NCI-H345 treated with DMSO at 0.1 percent for 48 hours (cell line): ENCODE data around the gene APBA3.
"Not testable (repeated sequence)": the region's sequence is repeated elsewhere in the genome, so short reads cannot be mapped to it uniquely, and the experiment has no call there.

Experiments used
- DNase-seq: peaks from one replicate; lab custom pipeline; 2025; ENCODE audit not compliant: unreplicated experiment; lab: John Stamatoyannopoulos, UW

APBA3 gene

DNA sequence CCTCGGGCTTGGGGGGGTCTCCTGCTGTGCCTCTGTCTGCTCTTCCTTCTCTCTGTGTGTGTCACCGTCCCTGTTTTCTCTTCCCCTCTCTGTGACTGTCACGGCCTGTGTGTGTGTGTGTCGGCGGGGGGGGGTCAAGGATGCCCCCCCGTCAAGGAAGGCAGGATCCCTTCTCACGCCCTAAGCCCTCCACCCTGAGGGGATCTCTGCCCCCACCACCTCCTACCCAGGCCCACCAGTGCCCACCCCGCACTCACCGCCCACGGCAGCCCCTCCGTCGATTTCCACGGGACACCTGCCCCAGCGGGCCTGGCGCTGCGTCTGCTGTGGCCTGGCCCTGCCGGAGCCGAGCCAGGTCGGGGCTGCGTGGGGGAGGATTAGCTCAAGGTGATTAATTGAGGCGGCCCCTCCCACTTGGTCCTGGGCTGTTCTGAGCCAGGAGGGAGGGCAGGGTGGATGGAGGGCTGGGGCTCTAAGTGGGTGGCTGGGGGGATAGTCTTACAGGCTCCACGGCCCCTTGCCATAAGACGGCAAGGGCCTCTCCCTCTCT is 10.5 kb upstream of the APBA3 start, which contains the start of gene RAX2:
TSS of gene RAX2 (minus strand) at position 323 of the 550 bp plus-strand sequence. CDS start 486 bp downstream, outside the sequence.
- DNase-seq, result no peak

DNA sequence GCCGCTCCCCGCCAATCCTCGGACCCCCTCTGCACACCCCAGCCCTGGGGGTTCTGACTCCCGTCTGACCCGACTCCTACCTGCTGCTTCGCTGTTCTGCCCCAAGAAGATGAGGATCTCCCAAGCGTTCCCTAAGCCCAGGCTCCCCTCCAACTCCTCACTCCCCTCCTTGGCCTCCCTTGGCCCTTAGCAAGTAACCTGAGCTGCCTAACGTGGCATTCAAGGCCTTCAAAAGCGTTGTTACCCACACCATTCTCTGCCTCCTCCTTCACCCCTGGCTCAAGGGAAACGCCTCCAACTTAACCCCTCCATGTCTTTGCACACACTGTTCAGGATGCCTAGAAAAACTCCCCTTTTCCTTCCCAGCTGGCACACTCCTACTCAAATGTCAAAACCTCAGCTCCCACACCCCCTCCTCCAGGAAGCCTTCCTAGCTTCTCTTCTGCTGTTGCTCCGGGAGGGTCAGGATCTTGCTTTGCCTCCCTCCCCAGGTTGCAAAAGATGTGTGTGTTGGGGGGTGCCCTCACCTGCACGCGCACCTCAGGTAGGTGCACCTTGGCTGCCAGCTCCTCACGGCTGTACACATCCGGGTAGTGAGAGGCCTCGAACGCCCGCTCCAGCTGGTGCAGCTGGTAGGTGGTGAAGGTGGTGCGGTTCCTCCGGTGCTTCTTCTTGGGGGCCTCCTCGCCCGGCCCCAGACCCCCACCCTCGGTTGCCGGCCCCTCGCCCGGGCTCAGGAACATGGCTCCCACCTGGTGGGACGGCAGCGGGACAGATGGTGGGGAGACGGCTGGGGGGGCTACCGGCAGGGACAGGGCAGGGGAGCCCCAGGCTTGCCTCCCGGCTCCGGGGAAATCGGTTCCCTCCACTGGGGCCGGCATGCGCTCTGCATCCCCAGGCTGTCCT is 9.8 kb upstream of the APBA3 start:
- DNase-seq, result no peak

DNA sequence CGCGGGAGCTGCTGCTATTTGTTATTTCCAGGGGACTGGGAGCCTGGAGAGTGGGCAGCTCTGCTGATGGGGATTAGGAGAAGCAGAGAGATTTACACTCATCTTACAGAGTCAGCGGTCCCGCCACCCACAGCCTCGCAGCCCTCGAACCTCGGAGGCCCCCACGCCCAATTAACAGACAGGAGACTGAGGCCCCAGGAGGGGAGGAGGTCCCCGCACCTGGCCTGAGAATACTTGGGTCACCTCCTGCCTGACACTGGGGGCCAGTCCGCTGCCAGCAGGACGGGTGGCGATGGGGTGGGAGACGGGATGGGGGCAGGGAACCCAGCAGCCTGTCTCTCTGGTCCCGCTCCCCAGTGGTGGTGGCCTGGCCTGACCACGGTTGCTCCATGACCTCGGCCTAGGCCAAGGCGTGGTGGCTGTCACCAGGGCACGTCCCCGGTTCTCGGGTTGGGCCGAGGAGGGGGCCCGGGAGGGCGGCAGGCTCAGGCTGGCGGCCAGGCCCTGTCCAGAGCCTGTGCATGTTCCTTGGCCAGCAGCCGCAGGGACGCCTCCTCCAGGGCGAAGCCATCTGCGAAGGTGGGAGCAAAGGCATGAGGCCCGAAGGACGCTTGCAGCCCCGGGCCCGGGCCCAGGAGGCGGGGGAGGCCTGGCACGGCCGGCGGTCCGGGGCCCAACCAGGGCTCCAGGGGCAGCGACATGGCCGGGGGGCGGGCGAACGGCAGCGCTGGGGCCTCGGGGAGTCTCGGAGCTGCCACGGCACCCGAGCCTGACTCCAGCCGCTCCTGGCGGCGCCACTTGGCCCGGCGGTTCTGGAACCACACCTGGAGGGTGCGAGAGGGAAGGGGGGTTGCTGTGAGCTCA is 8.9 kb upstream of the APBA3 start:
- DNase-seq, result no peak

DNA sequence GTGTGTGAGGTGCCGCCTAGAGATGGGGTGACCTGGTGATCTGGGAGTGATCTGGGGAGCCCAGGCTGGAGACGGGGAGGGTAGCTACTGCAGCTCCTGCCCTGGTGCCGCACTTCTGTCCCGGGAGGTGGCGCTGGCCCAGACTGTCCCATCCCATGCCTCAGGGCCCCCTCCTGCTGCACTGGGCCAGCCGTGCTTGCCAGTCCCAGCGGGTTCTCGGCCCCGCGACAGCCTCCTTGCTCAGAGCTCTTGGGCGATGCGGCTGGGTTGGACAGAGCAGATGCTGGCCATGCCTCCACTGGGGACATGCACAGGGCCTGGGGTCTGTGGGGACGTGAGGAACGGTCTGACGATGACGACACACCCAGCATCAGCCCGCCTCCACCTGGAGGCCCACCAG is 8.0 kb upstream of the APBA3 start:
- no peak for DNase-seq

DNA sequence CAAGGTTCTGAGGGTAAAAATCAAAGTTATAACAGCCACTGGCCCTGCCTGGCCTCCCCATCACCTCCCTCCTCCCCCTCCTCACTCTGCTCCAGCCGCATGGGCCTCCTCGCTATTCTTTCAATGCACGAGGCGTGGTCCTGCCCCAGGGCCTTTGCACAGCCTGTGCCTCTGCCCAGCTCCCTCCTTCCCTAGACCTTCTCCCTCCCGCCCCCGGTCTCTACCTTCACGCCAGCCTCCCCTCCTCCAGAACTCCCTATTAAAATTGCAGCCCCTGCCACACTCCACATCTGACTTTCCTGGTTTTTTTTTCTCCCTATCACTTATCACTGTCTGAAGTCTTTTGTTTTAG is 7.2 kb upstream of the APBA3 start:
- DNase-seq, result no peak

DNA sequence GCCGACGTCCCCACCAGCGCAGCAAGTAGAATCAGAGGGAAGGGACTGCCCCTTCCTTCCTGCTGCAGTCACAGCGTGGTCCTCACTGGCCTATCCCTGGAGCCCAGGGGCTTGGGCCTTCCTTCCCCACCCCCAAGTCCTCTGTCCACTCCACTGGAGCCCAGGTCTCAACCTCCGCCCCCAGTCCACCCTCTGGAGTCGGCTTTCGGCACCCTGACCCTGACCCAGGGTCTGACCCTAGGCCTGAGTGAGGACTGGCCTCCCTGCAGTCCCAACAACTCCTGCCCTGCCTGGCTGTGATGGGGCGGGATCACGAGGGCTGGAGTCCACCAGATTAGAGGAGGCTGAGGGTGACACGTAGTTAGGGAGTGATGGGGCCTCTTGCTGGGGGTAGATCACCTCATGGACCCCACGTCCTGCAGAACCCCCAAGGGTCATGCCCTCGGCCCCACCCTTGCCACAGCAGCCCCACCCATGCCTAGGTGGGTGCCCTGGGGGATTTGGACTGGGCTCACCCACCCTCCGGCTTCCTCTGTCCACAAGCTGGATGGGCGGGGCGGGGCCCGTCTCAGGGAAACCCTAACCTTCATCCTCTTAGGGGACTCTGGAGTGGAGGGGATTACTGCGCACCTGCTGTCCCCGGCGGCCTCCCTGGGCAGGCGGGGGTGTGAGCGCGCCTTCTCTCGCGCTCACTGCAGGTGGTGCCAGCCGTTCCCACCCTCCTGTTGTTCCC is 6.7 kb upstream of the APBA3 start:
- DNase-seq, result no peak

DNA sequence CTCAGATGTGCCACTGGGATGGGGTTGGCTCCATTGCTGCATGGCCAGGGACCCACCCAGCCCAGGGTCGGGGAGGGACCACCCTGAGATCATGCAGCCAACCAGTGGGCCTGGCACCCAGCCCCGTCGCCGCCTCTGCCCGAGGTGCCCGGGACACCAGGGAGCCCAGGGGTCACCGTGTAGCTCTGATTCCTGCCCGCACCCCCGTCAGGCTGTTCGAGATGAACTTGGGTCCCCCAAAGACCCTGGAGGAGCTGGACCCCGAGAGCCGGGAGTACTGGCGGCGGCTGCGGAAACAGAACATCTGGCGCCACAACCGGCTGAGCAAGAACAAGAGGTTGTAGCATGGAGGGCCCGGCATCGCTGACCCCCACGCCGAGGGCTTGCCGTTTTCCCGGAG is 5.6 kb upstream of the APBA3 start:
- DNase-seq, result no peak

DNA sequence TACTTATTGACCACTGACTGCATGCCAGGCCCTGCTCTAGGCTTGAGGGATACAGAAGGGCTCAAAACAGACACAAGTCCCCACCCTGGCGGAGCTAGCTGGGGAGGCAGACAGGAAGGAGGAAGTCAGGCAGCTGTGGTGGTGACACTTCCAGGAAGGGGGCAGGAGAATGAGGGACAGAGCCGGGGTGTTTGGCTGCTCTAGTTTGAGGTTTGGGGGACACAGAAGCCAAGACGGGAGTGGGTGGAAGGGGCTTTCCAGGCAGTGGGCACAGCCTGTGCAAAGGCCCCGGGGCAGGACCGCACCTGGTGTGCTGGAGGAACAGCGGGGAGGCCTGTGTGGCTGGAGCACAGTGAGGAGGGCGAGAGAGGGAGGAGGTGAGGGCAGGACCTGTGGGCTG is 5.0 kb upstream of the APBA3 start:
- DNase-seq, result no peak

DNA sequence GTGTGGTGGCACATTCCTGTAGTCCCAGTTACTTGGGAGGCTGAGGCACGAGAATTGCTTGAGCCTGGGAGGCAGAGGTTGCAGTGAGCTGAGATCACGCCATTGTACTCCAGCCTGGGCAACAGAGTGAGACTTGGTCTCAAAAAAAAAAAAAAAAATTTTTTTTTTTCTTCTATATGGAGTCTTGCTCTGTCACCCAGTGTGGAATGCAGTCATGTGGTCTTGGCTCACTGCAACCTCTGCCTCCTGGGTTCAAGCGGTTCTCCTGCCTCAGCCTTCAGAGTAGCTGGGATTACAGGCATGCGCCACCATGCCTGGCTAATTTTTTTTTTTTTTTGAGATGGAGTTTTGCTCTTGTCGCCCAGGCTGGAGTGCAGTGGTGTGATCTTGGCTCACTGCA is 4.3 kb upstream of the APBA3 start:
- DNase-seq, result not testable (repeated sequence)

DNA sequence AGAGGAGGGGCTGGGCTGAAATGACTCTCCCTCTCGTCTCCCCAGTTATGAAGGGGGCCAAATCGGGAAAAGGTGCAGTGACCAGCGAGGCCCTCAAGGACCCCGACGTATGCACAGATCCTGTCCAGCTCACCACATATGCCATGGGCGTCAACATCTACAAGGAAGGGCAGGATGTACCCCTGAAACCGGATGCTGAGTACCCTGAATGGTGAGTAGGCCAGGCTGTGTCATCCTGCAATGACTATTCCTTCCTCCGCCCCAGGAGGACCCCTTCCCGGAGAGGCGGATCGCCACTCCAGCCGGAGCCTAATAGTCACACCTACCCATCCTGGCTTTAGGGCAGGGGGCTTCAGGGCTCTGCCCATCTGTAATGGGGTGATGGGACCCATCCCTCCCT is 3.6 kb upstream of the APBA3 start:
- no peak for DNase-seq

DNA sequence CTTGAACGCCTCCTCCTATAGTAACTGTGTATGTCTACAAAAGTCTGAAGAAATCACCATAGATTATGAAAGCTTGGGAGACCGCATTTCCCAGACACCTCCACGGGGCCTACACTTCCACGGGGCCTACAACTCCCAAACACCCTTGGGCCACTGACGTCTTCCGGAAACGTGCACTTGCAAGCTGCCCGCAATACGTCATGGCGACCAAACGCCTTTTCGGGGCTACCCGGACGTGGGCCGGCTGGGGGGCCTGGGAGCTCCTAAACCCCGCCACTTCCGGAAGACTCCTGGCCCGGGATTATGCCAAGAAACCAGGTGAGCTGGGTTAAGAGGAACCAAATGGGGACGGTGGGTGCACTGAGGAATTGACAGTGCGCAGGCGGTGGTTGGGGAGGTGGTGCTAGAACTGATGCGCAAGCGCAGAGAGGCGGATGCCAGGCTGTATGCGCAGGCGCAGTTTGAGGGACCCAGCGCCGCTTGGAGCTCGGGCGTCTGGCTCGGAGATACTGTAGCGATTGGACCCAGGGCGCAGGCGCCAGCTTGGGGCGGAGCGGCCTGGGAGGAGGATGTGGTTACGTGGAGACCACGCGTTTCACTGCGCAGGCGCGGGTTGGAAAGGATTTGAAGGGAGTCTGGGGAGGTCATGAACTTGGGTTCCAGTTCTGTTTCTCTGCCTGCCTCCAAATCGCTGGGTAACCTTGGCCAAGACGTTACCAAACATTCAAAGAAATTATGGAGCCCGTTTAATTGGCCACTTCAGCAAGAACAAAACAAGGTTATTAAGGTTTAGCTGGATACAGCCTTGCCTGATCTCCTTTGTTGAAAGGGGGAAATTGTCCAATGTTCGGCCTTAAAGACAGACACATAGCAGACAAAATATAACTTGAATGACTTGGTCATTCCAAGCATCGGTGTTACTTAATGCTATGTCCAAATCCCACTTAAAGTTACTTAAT is 1.3 kb upstream of the APBA3 start, which contains the start of gene MRPL54:
TSS of gene MRPL54 (plus strand) at position 182 of the 959 bp plus-strand sequence. CDS start at position 201, 19 bp downstream.
- DNase-seq, result peak; percentile 98

DNA sequence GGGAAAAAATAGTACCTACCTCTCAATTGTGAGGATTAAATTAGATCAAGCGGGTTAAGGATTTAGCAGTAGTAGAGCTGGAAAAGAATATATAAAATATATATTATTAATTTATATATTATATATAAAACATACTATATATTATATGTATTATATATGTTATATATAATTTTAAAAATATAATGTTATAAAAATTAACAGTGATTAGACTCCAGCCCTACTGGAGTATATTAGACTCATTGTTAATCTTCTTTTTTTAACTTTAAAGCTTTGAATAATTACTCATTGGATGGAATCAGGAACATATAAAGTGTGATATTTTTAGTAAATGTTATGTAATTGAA is 610 bp upstream of the APBA3 start:
- DNase-seq, result no peak

DNA sequence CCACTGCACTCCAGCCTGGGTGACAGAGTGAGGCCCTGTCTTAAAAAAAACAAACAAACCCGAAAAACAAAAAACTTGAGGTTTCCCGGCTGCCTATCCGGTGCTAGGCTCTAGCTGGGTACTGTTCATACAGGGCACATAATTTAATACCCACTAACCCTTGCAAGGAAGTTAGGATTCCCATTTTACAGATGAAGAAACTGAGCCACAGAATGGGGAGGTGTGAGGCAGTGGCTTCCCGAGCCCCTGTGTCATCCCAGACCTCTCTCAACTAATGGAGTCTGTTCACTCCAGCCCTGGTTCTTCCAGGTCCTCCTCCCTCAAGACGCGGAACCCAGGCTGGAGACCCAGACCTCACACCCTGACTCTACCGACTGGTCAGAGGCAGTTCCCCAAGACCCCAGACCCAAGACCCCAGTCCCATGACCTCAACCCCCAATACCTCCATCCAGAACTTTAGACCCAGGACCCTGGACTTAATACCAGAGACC is 576 bp downstream of the APBA3 start:
- no peak for DNase-seq

DNA sequence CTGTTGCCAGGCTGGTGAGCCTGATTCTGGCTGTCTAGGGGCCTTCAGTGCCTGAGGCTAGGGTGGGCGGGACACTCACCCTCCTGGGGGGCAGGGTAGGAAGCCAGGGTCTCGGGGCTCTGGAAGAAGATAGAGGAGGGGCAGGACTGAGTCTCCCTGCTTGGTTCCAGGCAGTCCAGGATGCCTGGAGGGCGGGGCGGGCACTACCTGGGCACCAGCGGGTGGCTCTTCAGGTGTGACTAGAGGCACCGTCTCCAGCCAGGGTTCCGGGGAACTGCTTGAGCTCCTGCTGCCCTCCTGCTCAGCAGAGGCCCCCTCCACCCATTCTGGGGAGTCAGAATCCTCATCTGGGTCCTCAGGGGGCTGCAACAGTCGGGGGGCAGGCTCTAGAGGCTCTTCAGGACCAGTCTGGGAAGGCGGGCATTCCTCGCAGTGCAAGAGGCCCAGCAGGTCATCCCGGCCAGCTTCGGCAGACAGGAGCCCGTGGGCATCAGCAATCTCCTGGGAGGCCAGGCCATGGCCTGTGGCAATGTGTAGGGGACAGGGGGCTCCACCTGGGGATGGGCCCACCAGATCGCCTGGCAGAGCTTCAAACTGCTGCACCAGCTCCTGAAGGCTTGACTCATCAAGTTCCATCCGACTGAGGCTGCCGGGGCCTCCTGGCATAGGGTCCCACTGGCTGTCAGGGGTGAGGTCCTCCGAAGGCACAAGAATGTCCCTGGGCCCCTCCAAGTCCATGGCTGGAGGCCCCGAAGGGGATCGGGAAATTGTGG is 1.8 kb downstream of the APBA3 start:
- DNase-seq, result no peak

DNA sequence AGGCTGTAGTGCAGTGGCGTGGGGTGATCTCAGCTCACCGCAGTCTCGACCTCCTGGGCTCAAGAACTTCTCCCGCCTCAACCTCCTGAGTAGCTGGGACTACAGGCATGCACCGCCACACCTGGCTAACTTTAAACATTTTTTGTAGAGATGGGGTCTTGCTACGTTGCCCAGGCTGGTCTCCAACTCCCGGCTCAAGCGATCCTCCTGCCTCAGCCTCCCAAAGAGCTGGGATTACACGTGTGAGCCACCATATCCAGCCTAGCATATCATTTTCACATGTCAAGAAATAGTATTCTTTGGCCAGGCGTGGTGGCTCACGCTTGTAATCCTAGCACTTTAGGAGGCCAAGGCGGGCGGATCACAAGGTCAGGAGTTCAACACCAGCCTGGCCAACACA is 3.2 kb downstream of the APBA3 start:
- not testable (repeated sequence) for DNase-seq

DNA sequence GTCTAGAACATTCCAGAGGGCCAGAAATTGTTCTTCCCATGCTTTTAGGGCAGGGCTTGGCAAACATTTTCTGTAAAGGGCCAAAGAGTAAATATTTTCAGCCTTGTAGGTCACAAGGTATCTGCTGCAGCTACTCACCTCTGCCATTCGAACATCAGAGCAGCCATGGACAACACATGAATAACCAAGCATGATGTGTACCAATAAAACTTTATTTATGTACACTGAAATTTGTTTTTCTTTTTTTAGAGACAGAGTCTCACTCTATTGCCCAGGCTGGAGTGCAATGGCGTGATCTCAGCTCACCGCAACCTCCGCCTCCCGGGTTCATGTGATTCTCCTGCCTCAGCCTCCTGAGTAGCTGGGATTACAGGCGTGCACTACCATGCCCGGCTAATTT is 3.8 kb downstream of the APBA3 start:
- not testable (repeated sequence) for DNase-seq

DNA sequence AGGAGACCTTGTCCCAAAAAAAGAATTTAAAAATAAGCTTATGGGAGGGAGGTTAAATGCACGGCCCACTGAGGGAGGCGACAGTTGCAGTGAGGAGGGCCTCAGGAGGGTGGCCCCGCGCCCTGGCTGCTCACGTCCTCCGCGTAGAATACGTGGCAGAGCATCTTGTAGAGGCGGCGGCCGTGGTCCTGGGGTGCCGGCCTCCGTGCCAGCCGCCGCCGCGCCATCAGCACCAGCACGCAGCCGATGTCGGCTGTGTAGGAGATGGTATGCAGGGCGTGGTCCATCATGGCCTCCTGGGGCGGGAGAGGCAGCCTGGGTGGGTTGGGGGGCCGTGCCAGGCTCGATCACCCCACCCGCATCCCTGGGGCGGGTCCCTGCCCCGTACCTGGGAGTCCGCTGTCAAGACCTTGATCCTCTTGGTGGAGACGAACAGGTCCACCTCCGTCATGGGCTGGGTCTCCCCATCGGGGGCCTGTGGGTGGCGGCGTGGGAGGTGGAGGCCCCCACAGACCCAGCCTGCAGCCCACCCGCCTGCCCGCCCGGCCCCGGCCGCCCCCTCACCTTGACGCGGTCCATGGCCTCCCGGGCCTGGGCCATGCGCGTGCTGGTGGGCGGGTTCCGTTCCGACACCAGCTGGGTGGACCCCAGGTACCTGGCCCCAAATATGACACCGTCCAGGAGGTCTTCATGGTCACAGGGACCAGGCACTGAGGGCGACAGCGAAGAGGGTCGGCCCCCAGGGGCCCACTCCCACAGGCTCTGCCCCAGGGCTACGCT is 7.7 kb downstream of the APBA3 start:
- DNase-seq, result no peak

DNA sequence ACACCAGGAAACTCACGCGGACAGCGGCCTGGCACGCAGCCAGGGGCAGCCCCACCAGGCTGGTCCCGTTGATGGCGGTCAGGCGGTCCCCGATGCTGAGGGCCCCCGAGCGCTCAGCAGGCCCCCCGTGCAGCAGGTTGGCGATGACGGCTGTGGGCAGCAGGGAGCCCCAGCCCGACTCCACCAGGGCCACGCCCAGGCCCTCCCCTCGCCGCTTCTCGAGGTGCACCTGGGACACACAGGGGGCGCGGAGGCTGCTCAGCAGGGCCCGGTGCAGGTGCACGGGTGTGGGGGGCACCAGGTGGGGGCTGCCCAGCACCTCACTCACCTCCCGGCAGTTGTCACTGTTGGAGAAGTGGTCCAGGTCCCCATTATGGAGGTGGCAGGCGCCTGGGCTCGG is 9.0 kb downstream of the APBA3 start:
- DNase-seq, result no peak
